Measurements from ENCODE around the gene TMEM176A.
A peak's percentile ranks its signal among the peaks of the same experiment; 100 is the strongest.
"Not testable (repeated sequence)": the region's sequence is repeated elsewhere in the genome, so short reads cannot be mapped to it uniquely, and the experiment has no call there.

The TMEM176A gene

GRCh38 chr7:150800581-150801241 lies at the start of gene TMEM176A:
TMEM176A (plus strand) TSS chr7:150800769; CDS start chr7:150801551, 782 bp downstream.
- no peak for DNase-seq (ENCODE audit: low read depth, low spot score)
- H3K27ac ChIP-seq: no peak within 1 kb of the TSS

- no peak for DNase-seq (ENCODE audit: low read depth, low spot score)
Observed at GRCh38 chr7:150751702-150752101, 48.9 kb upstream of the TMEM176A start.

GRCh38 chr7:150753239-150753638 lies 47.3 kb upstream of the TMEM176A start:
- H3K27ac ChIP-seq: no peak overlapping the region
- no peak for DNase-seq (ENCODE audit: low read depth, low spot score)

More at GRCh38 chr7:150751702-150752101, 48.9 kb upstream of the TMEM176A start:
- H3K27ac ChIP-seq: no peak overlapping the region

GRCh38 chr7:150753826-150754603 lies 46.6 kb upstream of the TMEM176A start:
- no peak overlapping the region for H3K27ac ChIP-seq
- DNase-seq (ENCODE audit: low read depth, low spot score): no peak

GRCh38 chr7:150754951-150755350 lies 45.6 kb upstream of the TMEM176A start:
- DNase-seq (ENCODE audit: low read depth, low spot score): no peak

GRCh38 chr7:150755473-150756099 lies 45.0 kb upstream of the TMEM176A start:
- H3K27ac ChIP-seq: no peak overlapping the region
- DNase-seq (ENCODE audit: low read depth, low spot score): no peak

More at GRCh38 chr7:150754951-150755350, 45.6 kb upstream of the TMEM176A start:
- no peak overlapping the region for H3K27ac ChIP-seq

- DNase-seq (ENCODE audit: low read depth, low spot score): no peak
- no peak overlapping the region for H3K27ac ChIP-seq
Observed at GRCh38 chr7:150756166-150756565, 44.4 kb upstream of the TMEM176A start.

GRCh38 chr7:150756858-150757257 lies 43.7 kb upstream of the TMEM176A start:
- DNase-seq (ENCODE audit: low read depth, low spot score): no peak
- H3K27ac ChIP-seq: no peak overlapping the region

GRCh38 chr7:150759479-150759878 lies 41.1 kb upstream of the TMEM176A start:
- no peak for DNase-seq (ENCODE audit: low read depth, low spot score)
- H3K27ac ChIP-seq: no peak overlapping the region

GRCh38 chr7:150766334-150766709 lies 34.2 kb upstream of the TMEM176A start:
- H3K27ac ChIP-seq: no peak overlapping the region
- no peak for DNase-seq (ENCODE audit: low read depth, low spot score)

- H3K27ac ChIP-seq: no peak overlapping the region
Observed at GRCh38 chr7:150769768-150770167, 30.8 kb upstream of the TMEM176A start.

GRCh38 chr7:150774131-150774530 lies 26.4 kb upstream of the TMEM176A start:
- not testable (repeated sequence) for H3K27ac ChIP-seq; DNase-seq (ENCODE audit: low read depth, low spot score)

More at GRCh38 chr7:150769768-150770167, 30.8 kb upstream of the TMEM176A start:
- no peak for DNase-seq (ENCODE audit: low read depth, low spot score)

GRCh38 chr7:150778014-150778737 lies 22.4 kb upstream of the TMEM176A start:
- no peak for DNase-seq (ENCODE audit: low read depth, low spot score)

GRCh38 chr7:150778738-150779301 lies 21.7 kb upstream of the TMEM176A start:
- no peak overlapping the region for H3K27ac ChIP-seq
- peak; percentile 6 for DNase-seq (ENCODE audit: low read depth, low spot score)

More at GRCh38 chr7:150778014-150778737, 22.4 kb upstream of the TMEM176A start:
- no peak overlapping the region for H3K27ac ChIP-seq

- no peak overlapping the region for H3K27ac ChIP-seq
- no peak for DNase-seq (ENCODE audit: low read depth, low spot score)
Observed at GRCh38 chr7:150780292-150780691, 20.3 kb upstream of the TMEM176A start.

GRCh38 chr7:150781103-150781502 lies 19.5 kb upstream of the TMEM176A start:
- DNase-seq (ENCODE audit: low read depth, low spot score): no peak
- no peak overlapping the region for H3K27ac ChIP-seq

GRCh38 chr7:150781961-150782360 lies 18.6 kb upstream of the TMEM176A start:
- no peak overlapping the region for H3K27ac ChIP-seq
- DNase-seq (ENCODE audit: low read depth, low spot score): no peak

GRCh38 chr7:150784120-150784736 lies 16.3 kb upstream of the TMEM176A start:
- H3K27ac ChIP-seq: no peak overlapping the region
- no peak for DNase-seq (ENCODE audit: low read depth, low spot score)

GRCh38 chr7:150784954-150785353 lies 15.6 kb upstream of the TMEM176A start:
- DNase-seq (ENCODE audit: low read depth, low spot score): no peak
- H3K27ac ChIP-seq: no peak overlapping the region
